Transverse colon (tissue), 4 donors: ENCODE results near the gene NCOR1.

Experiments
- CTCF ChIP-seq, 5 experiments: fragments of 200-600 bp in 3 of 5; fragments of 450-650 bp in 2 of 5; sonication (generic) in 3 of 5; IDR thresholded peaks; 1 replicate in 2 of 5; 2 replicates in 3 of 5; pipeline ENCODE4 v1.5.1; 2016 to 2017; ENCODE audit warnings: antibody characterized with exemption in 5 of 5, inconsistent platforms in 3 of 5, mild to moderate bottlenecking in 2 of 5, moderate library complexity in 1 of 5
- EP300 ChIP-seq: sonication (generic); formaldehyde crosslinking; IDR thresholded peaks from one replicate; pipeline ENCODE4 v1.6.1; 2017; ENCODE audit warnings: antibody characterized with exemption, low read depth
- POLR2A ChIP-seq: fragments of 450-650 bp; IDR thresholded peaks from one replicate; pipeline ENCODE4 v1.6.1; 2016; ENCODE audit warnings: antibody characterized with exemption, mild to moderate bottlenecking, moderate library complexity
- POLR2AphosphoS5 ChIP-seq, 3 donors: sonication (generic); formaldehyde crosslinking; IDR thresholded peaks; one replicate each; pipeline ENCODE4 v1.6.1; 2016; ENCODE audit warnings: antibody characterized with exemption in 3 of 3

DNA sequence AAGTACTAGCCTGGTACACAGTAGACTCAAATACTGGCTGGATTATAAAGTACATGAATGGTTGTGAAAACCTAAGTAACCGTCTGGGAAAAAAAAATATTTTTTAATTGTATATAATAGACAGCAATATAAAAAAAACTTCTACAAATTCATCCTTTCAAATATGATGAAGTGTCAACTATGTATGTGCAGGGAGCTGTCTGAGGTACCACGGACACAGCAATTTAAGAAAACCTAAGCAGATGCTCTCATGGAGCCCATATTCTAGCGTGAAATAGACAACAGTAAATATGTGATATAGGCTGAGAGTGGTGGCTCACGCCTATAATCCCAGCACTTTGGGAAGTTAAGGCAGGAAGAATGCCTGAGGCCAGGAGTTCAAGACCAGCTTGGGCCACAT lies 111.1 kb downstream of the NCOR1 start:
- TF ChIP-seq CTCF (IDR thresholded peaks at IDR 0.05): no peak
- no peak for TF ChIP-seq POLR2A
- TF ChIP-seq POLR2AphosphoS5 (IDR thresholded peaks at IDR 0.05): no peak
- TF ChIP-seq EP300: no peak
